H9 (cell line): ENCODE measurements around the gene PROCA1. TPM values are rescaled to one million over a fixed set of nuclear protein-coding genes. Genes with fewer than 3 reads are reported as not detected.

ENCODE experiments used
- DNase-seq: peaks from one replicate; pipeline ENCODE4 v3.0.0-alpha.2; 2017
- H2AFZ ChIP-seq: one replicate; pipeline ENCODE4 v1.6.1; 2013; ENCODE audit warnings: mild to moderate bottlenecking, low read length, control low read depth, moderate library complexity
- H2AK5ac ChIP-seq: 2 replicates; pipeline ENCODE4 v1.6.1; 2013; ENCODE audit warnings: low read length, control low read depth, mixed read lengths; ENCODE audit not compliant: insufficient read length
- H2BK120ac ChIP-seq: one replicate; pipeline ENCODE4 v1.6.1; 2013; ENCODE audit warnings: low read depth, mild to moderate bottlenecking, low read length, control low read depth, inconsistent platforms; ENCODE audit not compliant: poor library complexity, severe bottlenecking
- H2BK12ac ChIP-seq: 2 replicates; pipeline ENCODE4 v1.6.1; 2013; ENCODE audit warnings: low read length, control low read depth, mixed read lengths, low read depth; ENCODE audit not compliant: insufficient read length
- H2BK15ac ChIP-seq: 2 replicates; pipeline ENCODE4 v1.6.1; 2013; ENCODE audit warnings: low read depth, low read length, control low read depth
- H2BK20ac ChIP-seq: one replicate; pipeline ENCODE4 v1.6.1; 2013; ENCODE audit warnings: low read depth, mild to moderate bottlenecking, low read length, control low read depth, inconsistent platforms; ENCODE audit not compliant: poor library complexity, severe bottlenecking
- H2BK5ac ChIP-seq: 2 replicates; pipeline ENCODE4 v1.6.1; 2013; ENCODE audit warnings: low read length, control low read depth, mixed read lengths; ENCODE audit not compliant: insufficient read length
- H3K14ac ChIP-seq: 2 replicates; pipeline ENCODE4 v1.6.1; 2013; ENCODE audit warnings: low read length, control low read depth; ENCODE audit not compliant: insufficient read depth
- H3K18ac ChIP-seq: 2 replicates; pipeline ENCODE4 v1.6.1; 2013; ENCODE audit warnings: low read depth, mild to moderate bottlenecking, mixed read lengths, low read length, control low read depth; ENCODE audit not compliant: insufficient read length
- H3K23ac ChIP-seq: 2 replicates; pipeline ENCODE4 v1.6.1; 2013; ENCODE audit warnings: low read length, control low read depth, mixed read lengths, low read depth; ENCODE audit not compliant: insufficient read length
- H3K23me2 ChIP-seq: 2 replicates; pipeline ENCODE4 v1.6.1; 2013; ENCODE audit warnings: low read depth, mild to moderate bottlenecking, mixed read lengths, low read length, control low read depth; ENCODE audit not compliant: insufficient read length, poor library complexity, severe bottlenecking
- H3K27ac ChIP-seq: 2 replicates; pipeline ENCODE4 v1.5.1; 2013; ENCODE audit warnings: low read length, control low read depth, mixed read lengths, low read depth; ENCODE audit not compliant: insufficient read length
- H3K27me3 ChIP-seq: 2 replicates; pipeline ENCODE4 v1.6.1; 2013; ENCODE audit warnings: low read length, control low read depth, inconsistent platforms; ENCODE audit not compliant: insufficient read depth
- H3K4ac ChIP-seq: 2 replicates; pipeline ENCODE4 v1.6.1; 2013; ENCODE audit warnings: low read depth, mild to moderate bottlenecking, control low read depth, inconsistent platforms, low read length, moderate library complexity
- H3K4me1 ChIP-seq: 2 replicates; pipeline ENCODE4 v1.6.1; 2013; ENCODE audit warnings: low read length, control low read depth, inconsistent platforms; ENCODE audit not compliant: insufficient read depth
- H3K4me2 ChIP-seq: 2 replicates; pipeline ENCODE4 v1.6.1; 2013; ENCODE audit warnings: low read length, control low read depth, mixed read lengths; ENCODE audit not compliant: insufficient read length, insufficient read depth
- H3K56ac ChIP-seq: 2 replicates; pipeline ENCODE4 v1.6.1; 2013; ENCODE audit warnings: low read depth, mild to moderate bottlenecking, mixed read lengths, low read length, control low read depth; ENCODE audit not compliant: insufficient read length
- H3K79me1 ChIP-seq: 2 replicates; pipeline ENCODE4 v1.6.1; 2013; ENCODE audit warnings: low read depth, mild to moderate bottlenecking, moderate library complexity, low read length, control low read depth, inconsistent platforms; ENCODE audit not compliant: insufficient read depth, poor library complexity, severe bottlenecking
- H3K79me2 ChIP-seq: 2 replicates; pipeline ENCODE4 v1.6.1; 2013; ENCODE audit warnings: low read length, control low read depth, inconsistent platforms; ENCODE audit not compliant: insufficient read depth
- H3K9ac ChIP-seq: 2 replicates; pipeline ENCODE4 v1.6.1; 2013; ENCODE audit warnings: low read length, control low read depth, mixed read lengths; ENCODE audit not compliant: insufficient read length; ENCODE audit errors: extremely low read depth
- H3K9me3 ChIP-seq: one replicate; pipeline ENCODE4 v1.6.1; 2013; ENCODE audit warnings: low read depth, low read length, inconsistent platforms; ENCODE audit not compliant: control insufficient read depth
- H3T11ph ChIP-seq: one replicate; pipeline ENCODE4 v1.6.1; 2013; ENCODE audit warnings: mild to moderate bottlenecking, low read length, control low read depth, inconsistent platforms
- H4K20me1 ChIP-seq: one replicate; pipeline ENCODE4 v1.6.1; 2013; ENCODE audit not compliant: control insufficient read depth, insufficient read length, insufficient read depth
- H4K5ac ChIP-seq: 2 replicates; pipeline ENCODE4 v1.6.1; 2013; ENCODE audit warnings: low read depth, mild to moderate bottlenecking, mixed read lengths, low read length, control low read depth; ENCODE audit not compliant: insufficient read length
- H4K8ac ChIP-seq: replicated peaks from 2 replicates; pipeline ENCODE4 v1.6.1; 2013; ENCODE audit warnings: low read length, control low read depth, mixed read lengths, low read depth; ENCODE audit not compliant: insufficient read length
- H4K91ac ChIP-seq: 2 replicates; pipeline ENCODE4 v1.6.1; 2013; ENCODE audit warnings: low read depth, mild to moderate bottlenecking, moderate library complexity, mixed read lengths, low read length, control low read depth; ENCODE audit not compliant: insufficient read length
- H3K27ac Mint-ChIP-seq, 3 experiments: 2 replicates in 2 of 3; 3 replicates in 1 of 3; pipeline ENCODE4 v1.8.0; 2020 to 2021; ENCODE audit warnings: mixed read lengths in 3 of 3, mild to moderate bottlenecking in 1 of 3, moderate library complexity in 1 of 3
- H3K27me3 Mint-ChIP-seq: 2 replicates; pipeline ENCODE4 v1.8.0; 2021; ENCODE audit warnings: low read depth, mild to moderate bottlenecking, moderate library complexity, mixed read lengths
- H3K36me3 Mint-ChIP-seq, 3 experiments: 2 replicates in 2 of 3; 3 replicates in 1 of 3; pipeline ENCODE4 v1.8.0; 2020 to 2021; ENCODE audit warnings: low read depth in 3 of 3, mixed read lengths in 3 of 3; ENCODE audit not compliant: insufficient read depth in 1 of 3
- H3K4me1 Mint-ChIP-seq, 2 experiments: 2 replicates each; pipeline ENCODE4 v1.8.0; 2020; ENCODE audit warnings: mixed read lengths in 2 of 2
- H3K4me3 Mint-ChIP-seq, 2 experiments: 2 replicates in 1 of 2; 3 replicates in 1 of 2; pipeline ENCODE4 v1.8.0; 2020 to 2021; ENCODE audit warnings: mild to moderate bottlenecking in 2 of 2, mixed read lengths in 2 of 2, moderate library complexity in 1 of 2
- H3K9me3 Mint-ChIP-seq, 2 experiments: 2 replicates in 1 of 2; 3 replicates in 1 of 2; pipeline ENCODE4 v1.8.0; 2020; ENCODE audit warnings: mild to moderate bottlenecking in 2 of 2, mixed read lengths in 2 of 2, moderate library complexity in 1 of 2
- CTCF ChIP-seq: fragments of 200-600 bp; sonication (generic); conservative IDR thresholded peaks from 3 replicates; pipeline ENCODE4 v1.8.0; 2021; ENCODE audit warnings: antibody characterized with exemption, mild to moderate bottlenecking
- WGBS: extraction: QIAGEN DNeasy Blood & Tissue Kit; methylation state at CpG from one replicate; pipeline ENCODE4 v1.1.7; 2013; ENCODE audit warnings: missing lambda C conversion rate, low lambda C conversion rate, mixed read lengths; ENCODE audit not compliant: insufficient read length; ENCODE audit errors: extremely low coverage; 5-methylcytosine and 5-hydroxymethylcytosine counted together
- total RNA-seq: library from RNA; stranded (reverse); gene quantifications from 2 replicates; pipeline ENCODE4 v1.2.1, GENCODE V29; 2021

PROCA1 gene
- total RNA-seq, 1 experiment from 2014 or later = 15.0 TPM

GRCh38 chr17:28703552-28704218, 8.0 kb downstream of the PROCA1 start:
- Histone ChIP-seq H3K23ac (no peak overlapping the region), H3K4ac (no peak overlapping the region), H3K79me2 (no peaks in the 10 kb centered on the region), H3K4me1 (no peaks in the 10 kb centered on the region), H4K91ac (no peak overlapping the region), H3T11ph (no peak overlapping the region), H2AK5ac (no peak overlapping the region), H2BK5ac (no peak overlapping the region), H4K5ac (no peak overlapping the region), H2BK12ac (no peak overlapping the region), H3K9ac (no peak overlapping the region), H2AFZ (no peak overlapping the region), H3K4me2 (no peak overlapping the region), H3K23me2 (no peaks in the 10 kb centered on the region), H3K27me3 (no peaks in the 10 kb centered on the region), H3K14ac (no peak overlapping the region), H3K18ac (no peak overlapping the region), H3K9me3 (no peaks in the 10 kb centered on the region), H2BK120ac (no peak overlapping the region), H2BK20ac (no peak overlapping the region), H3K56ac (no peak overlapping the region), H4K20me1 (peaks cover 4% of the 10 kb centered on the region), H3K27ac (no peak overlapping the region), H2BK15ac (no peak overlapping the region), H3K79me1 (no peaks in the 10 kb centered on the region), H4K8ac (no peak overlapping the region)
- DNase-seq = no peak
- no peak for TF ChIP-seq CTCF
- Mint-ChIP-seq H3K4me3 (no peak overlapping the region), H3K9me3 (no peaks in the 10 kb centered on the region), H3K4me1 (peaks cover 34 to 41% of the 10 kb centered on the region in 2 experiments), H3K27ac (peak overlapping the region in 2 of 3 experiments; percentile 13 to 90; a peak in 4 of 7 replicates), H3K36me3 (peaks cover 31 to 72% (median 60%) of the 10 kb centered on the region in 3 experiments; a peak in 6 of 7 replicates), H3K27me3 (no peaks in the 10 kb centered on the region)
- no CpG with 5 or more reads among the region's 16 CpGs for WGBS
